ENCODE data around the gene PGA3. TPM values are rescaled to one million over a fixed set of nuclear protein-coding genes. Genes with fewer than 3 reads are reported as not detected.
A peak's percentile ranks its signal among the peaks of the same experiment; 100 is the strongest.
"Not testable (repeated sequence)": the region's sequence is repeated elsewhere in the genome, so short reads cannot be mapped to it uniquely, and the experiment has no call there.

PGA3 gene
- total RNA-seq, 2 experiments from 2014 or later = not detected

DNA sequence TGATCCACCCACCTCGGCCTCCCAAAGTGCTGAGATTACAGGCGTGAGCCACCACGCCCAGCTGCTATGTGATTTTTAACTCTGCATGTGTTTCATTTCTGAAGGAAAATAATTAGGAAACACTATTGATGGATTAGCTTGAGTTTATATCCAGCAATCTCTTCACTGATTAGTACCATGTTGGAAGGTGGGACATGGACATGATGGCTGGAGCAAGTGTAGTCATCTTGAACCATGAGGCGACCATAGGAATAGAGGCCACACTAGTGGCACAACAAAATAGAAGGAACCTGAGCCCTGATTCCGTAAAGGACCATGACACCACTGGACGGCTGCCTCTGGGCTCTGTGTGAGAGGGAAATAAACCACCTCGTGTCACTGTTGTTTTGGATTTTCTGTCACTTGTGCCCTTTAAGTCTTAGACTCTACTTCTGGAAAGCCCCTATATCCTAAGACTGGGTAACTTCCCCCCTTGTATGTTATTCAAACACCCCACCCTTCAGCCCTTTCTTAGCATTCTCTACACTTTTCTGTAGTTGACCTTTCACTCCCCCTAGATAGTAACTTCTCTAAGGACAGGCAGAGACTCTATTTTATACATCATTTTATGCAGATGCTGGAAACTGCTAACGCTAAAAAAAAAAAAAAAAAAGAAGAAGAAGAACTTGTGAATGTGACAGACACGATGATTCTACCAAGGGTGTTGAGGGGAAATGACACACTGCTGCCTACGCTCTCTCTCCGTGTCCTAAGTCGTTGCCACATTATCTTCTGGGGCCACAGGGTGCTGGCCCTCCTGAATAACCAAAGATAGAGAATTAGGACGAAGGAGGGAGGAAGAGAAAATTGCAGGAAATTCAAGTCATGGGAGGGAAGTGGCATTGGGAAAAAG is 39.4 kb upstream of the PGA3 start:
- Mint-ChIP-seq H3K27ac (no peak overlapping the region), H3K36me3 (peaks cover 1% of the 10 kb centered on the region), H3K4me1 (peaks cover 36% of the 10 kb centered on the region), H3K9me3 (peaks cover 1% of the 10 kb centered on the region), H3K4me3 (peak overlapping the region; percentile 11), H3K27me3 (no peaks in the 10 kb centered on the region)
- POLR2A ChIA-PET = no interaction called here
- DNase-seq (peak; percentile 8), ATAC-seq (ENCODE audit: low read depth) (no peak)

DNA sequence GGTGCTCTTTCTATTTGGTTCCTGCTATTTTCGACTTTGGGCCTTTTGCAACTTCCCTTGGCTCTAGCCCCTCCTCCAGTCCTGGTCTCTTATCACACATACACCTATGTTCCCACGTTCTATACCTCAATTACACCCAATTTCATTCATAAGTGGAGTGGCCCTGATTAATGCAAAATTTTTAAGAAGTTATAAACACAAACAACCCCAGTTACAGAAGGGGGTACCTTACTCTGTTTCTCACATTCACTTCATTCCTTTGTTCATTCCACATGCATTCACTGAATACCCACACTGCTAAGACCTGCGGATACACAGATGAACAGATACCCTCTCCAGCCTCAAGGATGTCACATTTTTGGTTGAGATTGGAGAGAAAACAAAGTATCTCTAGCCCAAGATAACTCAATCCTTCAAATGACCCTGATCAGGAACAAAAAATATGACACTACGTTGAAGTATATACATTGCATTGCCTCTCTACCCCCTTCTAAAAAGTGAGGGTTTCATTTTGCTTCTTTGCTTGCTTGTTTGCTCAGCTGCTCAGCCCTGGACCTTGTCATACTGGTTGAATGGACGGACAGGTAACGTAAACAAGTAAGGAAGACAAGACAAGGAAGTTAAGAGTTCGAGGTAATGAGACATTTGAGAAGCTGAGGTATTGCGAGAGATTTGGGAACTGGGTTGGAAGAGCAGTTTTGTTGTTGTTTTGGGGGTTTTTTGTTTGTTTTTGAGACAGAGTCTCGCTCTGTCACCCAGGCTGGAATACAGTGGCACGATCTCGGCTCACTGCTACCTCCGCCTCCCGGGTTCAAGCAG is 38.5 kb upstream of the PGA3 start:
- no peaks in the 10 kb centered on the region for H3K27me3 Mint-ChIP-seq
- POLR2A ChIA-PET = no interaction called here
- DNase-seq = no peak

DNA sequence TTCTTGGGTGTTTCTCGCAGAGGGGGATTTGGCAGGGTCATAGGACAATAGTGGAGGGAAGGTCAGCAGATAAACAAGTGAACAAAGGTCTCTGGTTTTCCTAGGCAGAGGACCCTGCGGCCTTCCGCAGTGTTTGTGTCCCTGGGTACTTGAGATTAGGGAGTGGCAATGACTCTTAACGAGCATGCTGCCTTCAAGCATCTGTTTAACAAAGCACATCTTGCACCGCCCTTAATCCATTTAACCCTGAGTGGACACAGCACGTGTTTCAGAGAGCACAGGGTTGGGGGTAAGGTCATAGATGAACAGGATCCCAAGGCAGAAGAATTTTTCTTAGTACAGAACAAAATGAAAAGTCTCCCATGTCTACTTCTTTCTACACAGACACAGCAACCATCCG is 37.5 kb upstream of the PGA3 start:
- H3K4me1 Mint-ChIP-seq = peaks cover 32% of the 10 kb centered on the region
- H3K4me3 Mint-ChIP-seq; DNase-seq; H3K9me3 Mint-ChIP-seq; ATAC-seq (ENCODE audit: low read depth); H3K36me3 Mint-ChIP-seq; H3K27me3 Mint-ChIP-seq; H3K27ac Mint-ChIP-seq; POLR2A ChIA-PET: not testable (repeated sequence)

More for the DNA sequence above, 38.5 kb upstream of the PGA3 start:
- peaks cover 1% of the 10 kb centered on the region for H3K9me3 Mint-ChIP-seq
- H3K4me1 Mint-ChIP-seq = peaks cover 36% of the 10 kb centered on the region
- H3K36me3 Mint-ChIP-seq = peaks cover 1% of the 10 kb centered on the region
- ATAC-seq (ENCODE audit: low read depth) = no peak
- H3K27ac Mint-ChIP-seq = no peak overlapping the region
- peak overlapping the region; percentile 11 for H3K4me3 Mint-ChIP-seq

DNA sequence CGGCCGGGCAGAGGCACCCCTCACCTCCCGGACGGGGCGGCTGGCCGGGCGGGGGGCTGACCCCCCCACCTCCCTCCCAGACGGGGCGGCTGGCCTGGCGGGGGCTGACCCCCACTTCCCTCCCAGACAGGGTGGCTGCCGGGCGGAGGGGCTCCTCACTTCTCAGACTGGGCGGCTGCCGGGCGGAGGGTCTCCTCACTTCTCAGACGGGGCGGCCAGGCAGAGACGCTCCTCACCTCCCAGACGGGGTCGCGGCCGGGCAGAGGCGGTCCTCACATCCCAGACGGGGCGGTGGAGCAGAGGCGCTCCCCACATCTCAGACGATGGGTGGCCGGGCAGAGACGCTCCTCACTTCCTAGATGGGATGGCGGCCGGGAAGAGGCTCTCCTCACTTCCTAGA is 37.0 kb upstream of the PGA3 start:
- POLR2A ChIA-PET; H3K4me3 Mint-ChIP-seq; H3K27ac Mint-ChIP-seq; H3K27me3 Mint-ChIP-seq; ATAC-seq (ENCODE audit: low read depth); DNase-seq; H3K36me3 Mint-ChIP-seq; H3K9me3 Mint-ChIP-seq: not testable (repeated sequence)
- peaks cover 31% of the 10 kb centered on the region for H3K4me1 Mint-ChIP-seq

DNA sequence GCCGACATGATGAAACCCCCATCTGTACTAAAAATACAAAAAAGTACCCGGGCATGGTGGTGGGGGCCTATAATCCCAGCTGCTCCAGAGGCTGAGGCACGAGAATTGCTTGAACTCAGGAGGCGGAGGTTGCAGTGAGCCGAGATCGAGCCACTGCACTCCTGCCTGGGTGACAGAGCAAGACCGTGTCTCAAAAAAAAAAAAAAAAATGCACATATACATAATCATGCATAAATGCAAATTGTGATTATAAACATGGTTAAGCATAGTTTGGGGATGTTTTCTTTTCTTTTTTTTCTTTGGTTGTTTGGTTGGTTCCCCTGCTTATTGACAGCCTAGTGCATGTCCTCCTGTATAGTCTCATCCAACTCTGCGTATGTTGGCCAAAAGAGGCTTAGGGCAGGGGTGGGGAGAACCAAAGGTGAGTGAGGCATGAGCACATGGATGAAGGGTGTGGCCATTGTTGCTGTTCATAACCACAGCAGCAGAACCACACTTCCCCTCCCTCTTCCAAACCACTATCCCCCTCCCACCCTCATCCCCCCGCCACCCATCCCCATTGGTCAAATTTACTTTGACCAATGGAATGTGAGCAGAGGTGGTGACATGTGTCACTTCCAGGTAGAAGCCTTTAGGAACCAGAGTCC is 35.1 kb upstream of the PGA3 start:
- DNase-seq (no peak), ATAC-seq (ENCODE audit: low read depth) (no peak)
- POLR2A ChIA-PET = no interaction called here
- H3K9me3 Mint-ChIP-seq = peaks cover 4% of the 10 kb centered on the region
- peaks cover 5% of the 10 kb centered on the region for H3K36me3 Mint-ChIP-seq
- peaks cover 30% of the 10 kb centered on the region for H3K4me1 Mint-ChIP-seq
- H3K4me3 Mint-ChIP-seq = no peak overlapping the region
- no peaks in the 10 kb centered on the region for H3K27me3 Mint-ChIP-seq
- no peak overlapping the region for H3K27ac Mint-ChIP-seq

DNA sequence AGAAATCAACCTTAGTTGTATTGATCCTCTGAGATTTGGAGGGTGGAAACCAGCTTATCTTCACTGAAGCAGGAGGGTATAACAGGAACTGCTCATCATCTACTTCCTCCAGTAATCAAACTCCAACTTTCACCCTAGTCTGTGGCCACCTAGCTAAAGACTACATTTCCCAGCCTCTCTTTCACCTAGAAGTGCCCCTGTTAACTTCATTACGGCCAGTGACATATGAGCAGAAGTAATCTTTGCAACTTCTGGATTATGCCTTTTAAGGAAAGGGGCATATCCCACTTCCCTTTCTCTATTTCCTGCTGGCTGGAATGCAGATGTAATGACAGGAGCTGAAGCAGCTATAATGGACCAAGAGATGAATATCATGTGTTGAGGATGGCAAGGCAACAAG is 34.5 kb upstream of the PGA3 start:
- H3K4me1 Mint-ChIP-seq = peaks cover 29% of the 10 kb centered on the region
- DNase-seq = no peak
- H3K27ac Mint-ChIP-seq = no peak overlapping the region
- H3K27me3 Mint-ChIP-seq = no peaks in the 10 kb centered on the region
- peaks cover 5% of the 10 kb centered on the region for H3K36me3 Mint-ChIP-seq
- H3K4me3 Mint-ChIP-seq = no peak overlapping the region
- no peak for ATAC-seq (ENCODE audit: low read depth)
- H3K9me3 Mint-ChIP-seq = peaks cover 5% of the 10 kb centered on the region
- POLR2A ChIA-PET = interaction anchor here (0.9 kb wide), 1 partner anchor 88 kb away, joined by 3 read pairs; no protein-coding TSS in a partner anchor

DNA sequence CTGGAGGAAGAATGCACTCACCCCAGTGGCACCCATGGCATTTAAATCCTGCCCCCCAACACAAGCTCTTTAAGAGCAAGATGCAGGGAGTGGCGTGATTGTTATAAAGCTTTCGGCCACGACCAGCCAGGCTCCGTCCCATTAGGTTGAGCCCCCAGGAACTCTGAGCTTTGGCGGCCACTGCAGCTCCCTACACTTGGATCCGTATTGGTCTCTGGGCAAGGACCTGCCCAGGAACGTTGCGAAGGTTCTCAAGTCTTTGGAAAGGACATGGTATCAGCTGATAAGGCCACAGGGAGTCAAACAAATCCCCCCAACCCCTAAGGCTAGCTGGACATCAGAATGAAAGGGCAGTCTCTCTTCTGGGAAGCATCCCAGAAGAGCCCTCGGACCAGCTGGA is 32.7 kb upstream of the PGA3 start:
- no peak for DNase-seq
- H3K4me1 Mint-ChIP-seq = peaks cover 18% of the 10 kb centered on the region
- no peak overlapping the region for H3K4me3 Mint-ChIP-seq
- no peak overlapping the region for H3K27ac Mint-ChIP-seq
- ATAC-seq (ENCODE audit: low read depth) = no peak
- peaks cover 4% of the 10 kb centered on the region for H3K9me3 Mint-ChIP-seq
- H3K36me3 Mint-ChIP-seq = peaks cover 4% of the 10 kb centered on the region
- H3K27me3 Mint-ChIP-seq = peaks cover 3% of the 10 kb centered on the region
- POLR2A ChIA-PET = interaction anchor here (1.3 kb wide), 1 partner anchor 9 kb away, joined by 3 read pairs; the partner anchor contains the start of gene VPS37C

DNA sequence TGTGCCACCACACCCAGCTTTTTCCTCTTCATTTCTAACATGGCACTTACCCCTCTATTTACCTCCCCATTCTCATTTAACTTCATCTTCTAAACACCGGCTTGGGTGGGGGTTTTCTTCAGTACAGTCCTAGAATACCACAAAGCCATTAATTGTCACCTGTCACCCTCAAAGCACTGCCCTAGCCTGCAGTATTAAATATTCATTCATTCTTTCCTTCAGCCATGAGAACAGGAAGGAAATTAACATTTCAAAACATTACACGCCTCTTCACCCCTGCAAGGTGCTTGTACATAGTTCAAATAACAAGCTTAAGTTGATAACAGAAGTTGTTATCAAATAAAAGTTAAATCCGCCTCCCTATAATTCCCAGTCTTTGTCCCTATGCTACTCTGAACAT is 31.4 kb upstream of the PGA3 start:
- no peak for ATAC-seq (ENCODE audit: low read depth)
- Mint-ChIP-seq H3K27ac (no peak overlapping the region), H3K4me1 (peaks cover 18% of the 10 kb centered on the region), H3K9me3 (peaks cover 4% of the 10 kb centered on the region), H3K27me3 (peaks cover 3% of the 10 kb centered on the region), H3K4me3 (no peak overlapping the region), H3K36me3 (peaks cover 4% of the 10 kb centered on the region)
- DNase-seq = no peak
- POLR2A ChIA-PET = no interaction called here

DNA sequence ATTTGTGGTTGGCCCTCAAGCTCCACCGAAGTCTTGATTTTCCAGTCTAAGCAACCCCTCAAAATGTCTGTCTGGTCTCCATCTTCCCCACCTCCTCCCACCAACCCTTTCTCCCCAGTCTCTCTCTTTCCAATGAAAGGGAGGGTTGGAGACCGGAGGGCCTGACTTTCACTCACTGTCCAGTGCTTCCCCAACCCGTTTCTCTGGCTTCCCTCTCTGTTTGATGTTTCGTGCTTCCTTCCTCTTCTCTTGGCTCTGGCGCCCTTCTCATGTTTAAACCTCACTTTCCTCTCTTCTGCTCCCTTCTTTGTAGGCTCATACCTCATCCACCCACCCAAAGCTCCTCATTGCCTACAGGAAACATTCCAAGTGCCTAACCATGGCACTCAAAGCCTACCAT is 31.0 kb upstream of the PGA3 start:
- H3K27ac Mint-ChIP-seq = no peak overlapping the region
- no peak overlapping the region for H3K4me3 Mint-ChIP-seq
- peaks cover 4% of the 10 kb centered on the region for H3K9me3 Mint-ChIP-seq
- peaks cover 16% of the 10 kb centered on the region for H3K4me1 Mint-ChIP-seq
- POLR2A ChIA-PET = no interaction called here
- DNase-seq (no peak), ATAC-seq (ENCODE audit: low read depth) (no peak)
- H3K27me3 Mint-ChIP-seq = peaks cover 3% of the 10 kb centered on the region
- H3K36me3 Mint-ChIP-seq = peaks cover 4% of the 10 kb centered on the region

DNA sequence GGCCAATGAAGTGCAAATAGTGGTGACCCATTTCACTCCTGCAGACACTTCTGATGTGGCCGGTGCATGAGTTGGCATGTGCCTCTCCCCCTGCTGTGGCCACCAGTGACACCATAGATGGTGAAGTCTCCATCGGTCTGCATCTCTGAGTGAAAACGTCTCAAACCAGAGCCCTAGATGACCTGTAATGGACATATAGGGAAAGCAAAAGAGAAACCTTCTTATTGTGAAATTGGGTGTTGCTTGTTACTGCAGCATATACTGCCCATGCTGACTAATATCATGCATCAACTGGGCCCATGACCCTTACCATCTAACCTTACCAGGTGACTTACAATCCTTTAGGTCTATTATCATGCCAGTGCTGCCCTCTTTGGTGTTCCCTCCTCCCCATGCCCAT is 30.4 kb upstream of the PGA3 start:
- H3K4me1 Mint-ChIP-seq = peaks cover 14% of the 10 kb centered on the region
- H3K9me3 Mint-ChIP-seq = peaks cover 4% of the 10 kb centered on the region
- H3K36me3 Mint-ChIP-seq = peaks cover 4% of the 10 kb centered on the region
- peaks cover 3% of the 10 kb centered on the region for H3K27me3 Mint-ChIP-seq
- POLR2A ChIA-PET = no interaction called here
- no peak overlapping the region for H3K27ac Mint-ChIP-seq
- no peak for ATAC-seq (ENCODE audit: low read depth)
- DNase-seq = no peak
- no peak overlapping the region for H3K4me3 Mint-ChIP-seq

DNA sequence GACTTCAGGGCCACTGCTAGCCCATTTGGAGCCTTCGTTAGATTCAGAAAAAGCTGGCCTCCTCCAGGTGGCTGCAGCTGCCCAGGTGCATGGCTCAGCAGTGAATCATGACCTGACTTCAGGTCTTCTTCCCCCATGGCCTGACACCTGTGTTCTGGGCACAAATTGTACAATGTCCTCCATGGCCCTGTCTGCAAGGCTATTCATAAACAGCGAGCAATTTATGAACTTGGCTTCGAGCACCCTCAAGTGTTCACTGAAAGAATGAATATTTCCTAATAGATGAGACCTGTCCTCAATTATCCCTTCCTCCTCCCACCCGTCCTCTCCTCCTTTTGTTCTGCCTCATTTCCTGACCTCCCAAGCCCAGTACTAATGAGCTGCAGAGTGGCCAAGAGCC is 29.9 kb upstream of the PGA3 start:
- peaks cover 3% of the 10 kb centered on the region for H3K27me3 Mint-ChIP-seq

DNA sequence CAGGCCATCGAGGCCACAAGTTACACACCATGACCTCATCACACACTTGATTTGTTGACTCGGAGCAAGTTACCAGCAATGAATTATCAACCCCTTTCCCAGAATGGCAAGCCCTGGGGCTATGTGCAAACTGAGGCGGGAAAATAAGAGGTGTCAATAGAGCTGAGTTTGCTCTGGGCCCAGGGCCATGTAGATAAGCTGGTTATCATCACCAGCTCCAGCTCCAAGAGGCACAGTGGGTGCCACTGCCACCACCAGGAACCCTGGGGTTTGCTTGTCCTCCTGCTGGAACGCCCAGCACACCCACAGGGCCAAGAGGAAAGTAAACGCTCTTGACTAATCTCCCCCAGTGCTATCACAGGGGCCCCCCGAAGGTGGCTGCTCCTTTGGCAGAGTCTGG is 29.0 kb upstream of the PGA3 start:
- Mint-ChIP-seq H3K27me3 (peaks cover 5% of the 10 kb centered on the region), H3K4me3 (no peak overlapping the region), H3K36me3 (peaks cover 4% of the 10 kb centered on the region), H3K27ac (no peak overlapping the region), H3K4me1 (peaks cover 8% of the 10 kb centered on the region), H3K9me3 (peaks cover 4% of the 10 kb centered on the region)
- POLR2A ChIA-PET = no interaction called here
- ATAC-seq (ENCODE audit: low read depth) (no peak), DNase-seq (no peak)

More for the DNA sequence above, 29.9 kb upstream of the PGA3 start:
- Mint-ChIP-seq H3K4me1 (peaks cover 12% of the 10 kb centered on the region), H3K4me3 (no peak overlapping the region), H3K27ac (no peak overlapping the region), H3K36me3 (peaks cover 4% of the 10 kb centered on the region), H3K9me3 (peaks cover 4% of the 10 kb centered on the region)
- DNase-seq (no peak), ATAC-seq (ENCODE audit: low read depth) (no peak)
- POLR2A ChIA-PET = interaction anchor here (0.6 kb wide), 1 partner anchor 226 kb away, joined by 3 read pairs; no protein-coding TSS in a partner anchor

DNA sequence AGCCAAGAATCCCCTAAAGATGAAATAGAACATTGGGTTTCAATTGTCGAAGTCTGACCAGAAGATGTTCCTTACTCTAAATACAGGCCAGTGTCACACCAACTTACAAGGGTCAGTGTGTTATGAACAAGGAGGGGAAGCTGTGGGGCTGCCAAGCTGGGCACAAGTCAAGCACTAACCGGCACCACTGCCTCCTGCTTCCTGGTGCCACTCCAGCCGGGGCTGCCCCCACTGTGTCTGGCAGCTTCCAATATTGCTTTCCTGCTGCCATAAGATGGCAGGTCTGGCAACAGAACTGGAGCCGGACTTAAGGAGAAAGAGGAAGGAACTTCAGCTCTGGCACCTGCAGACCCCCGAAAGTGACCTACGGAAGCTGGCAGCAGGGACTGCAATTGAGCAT is 28.4 kb upstream of the PGA3 start:
- ATAC-seq (ENCODE audit: low read depth) (no peak), DNase-seq (no peak)
- no peak overlapping the region for H3K27ac Mint-ChIP-seq
- peaks cover 4% of the 10 kb centered on the region for H3K36me3 Mint-ChIP-seq
- H3K4me3 Mint-ChIP-seq = no peak overlapping the region
- H3K9me3 Mint-ChIP-seq = peaks cover 4% of the 10 kb centered on the region
- POLR2A ChIA-PET = no interaction called here
- peaks cover 8% of the 10 kb centered on the region for H3K4me1 Mint-ChIP-seq
- H3K27me3 Mint-ChIP-seq = peaks cover 7% of the 10 kb centered on the region

Measured in activated naive CD8-positive, alpha-beta T cell treated with anti-CD3 and anti-CD28 coated beads, Interleukin-2, amount 10 ng/mL, durations not matched to agents 7 days and 5 days (primary cell).